ENCODE results near the gene RHEB. TPM values are rescaled to one million over a fixed set of nuclear protein-coding genes. Genes with fewer than 3 reads are reported as not detected.

RHEB gene
- total RNA-seq, 1 experiment from 2014 or later: 156 TPM

DNA sequence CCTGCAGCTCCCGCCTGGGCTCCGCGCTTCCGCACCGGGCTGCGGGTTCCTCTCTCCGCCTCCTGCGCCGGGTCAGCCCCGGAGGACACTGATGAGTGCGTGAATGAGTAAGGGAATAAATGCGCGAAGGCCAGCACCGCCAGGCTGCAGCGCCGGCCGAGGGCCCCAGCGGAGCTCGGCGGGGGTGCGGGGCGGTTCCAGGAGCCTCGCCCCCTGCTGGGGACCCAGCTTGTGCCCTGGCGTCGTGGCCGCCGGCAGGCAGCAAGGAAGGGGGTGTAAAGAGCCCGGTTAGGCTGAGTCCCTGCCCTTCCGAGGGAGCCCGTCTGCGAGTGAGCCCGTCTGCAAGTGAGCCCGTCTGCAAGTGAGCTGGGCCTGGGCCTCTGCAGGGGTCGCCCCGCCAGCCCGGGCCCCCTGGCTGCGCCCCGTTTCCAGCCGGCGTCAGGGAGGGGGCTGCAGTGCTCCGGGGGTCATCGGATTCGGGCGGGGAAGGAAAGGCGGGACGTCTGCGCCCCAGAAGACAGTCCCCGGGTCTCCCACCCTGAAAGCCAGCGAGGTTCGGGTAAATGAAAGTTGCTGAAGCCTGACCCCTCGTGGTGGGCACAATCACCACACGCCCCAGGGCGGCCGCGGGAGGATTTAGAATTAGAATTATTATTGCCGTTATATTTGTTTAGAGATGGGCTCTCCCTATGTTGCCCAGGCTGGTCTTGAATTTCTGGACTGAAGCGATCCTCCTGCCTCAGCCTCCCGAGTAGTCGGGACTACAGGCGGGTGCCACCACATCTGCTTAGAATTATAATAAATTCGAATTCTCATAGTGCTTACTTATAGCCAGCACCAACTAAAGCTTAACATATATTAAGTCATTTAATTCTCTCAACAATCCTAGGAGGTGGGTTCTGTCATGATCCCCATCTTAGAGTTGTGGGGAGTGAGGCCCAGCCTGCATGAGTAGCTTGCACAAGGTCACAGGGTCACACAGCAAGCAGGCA, 71.1 kb downstream of the RHEB start:
- H3K4me1 Mint-ChIP-seq (ENCODE audit: low read depth, unreplicated experiment): peaks cover 10% of the 10 kb centered on the region
- no peaks in the 10 kb centered on the region for H3K4me1 ChIP-seq
- no peak overlapping the region for H3K4me3 ChIP-seq (ENCODE audit: low read depth, low read length)
- ChIA-PET CTCF (interaction anchor here (0.6 to 1.0 kb wide), 2 partner anchors 80 to 134 kb away, joined by 3 to 5 read pairs; no protein-coding TSS in a partner anchor), POLR2A (no interaction called here)
- intact Hi-C loops (cut with micrococcal nuclease; ENCODE audit: unreplicated experiment): loop anchor here (2.0 kb wide), 1 partner anchor 80 kb away; no protein-coding TSS in a partner anchor
- DNase-seq: peak in 1 of 2 experiments; percentile 52
- BruUV-seq (replicated peaks): no TSS peak
- no peaks in the 10 kb centered on the region for H3K9me3 Mint-ChIP-seq (ENCODE audit: unreplicated experiment)
- TF ChIP-seq, protein P1, sequence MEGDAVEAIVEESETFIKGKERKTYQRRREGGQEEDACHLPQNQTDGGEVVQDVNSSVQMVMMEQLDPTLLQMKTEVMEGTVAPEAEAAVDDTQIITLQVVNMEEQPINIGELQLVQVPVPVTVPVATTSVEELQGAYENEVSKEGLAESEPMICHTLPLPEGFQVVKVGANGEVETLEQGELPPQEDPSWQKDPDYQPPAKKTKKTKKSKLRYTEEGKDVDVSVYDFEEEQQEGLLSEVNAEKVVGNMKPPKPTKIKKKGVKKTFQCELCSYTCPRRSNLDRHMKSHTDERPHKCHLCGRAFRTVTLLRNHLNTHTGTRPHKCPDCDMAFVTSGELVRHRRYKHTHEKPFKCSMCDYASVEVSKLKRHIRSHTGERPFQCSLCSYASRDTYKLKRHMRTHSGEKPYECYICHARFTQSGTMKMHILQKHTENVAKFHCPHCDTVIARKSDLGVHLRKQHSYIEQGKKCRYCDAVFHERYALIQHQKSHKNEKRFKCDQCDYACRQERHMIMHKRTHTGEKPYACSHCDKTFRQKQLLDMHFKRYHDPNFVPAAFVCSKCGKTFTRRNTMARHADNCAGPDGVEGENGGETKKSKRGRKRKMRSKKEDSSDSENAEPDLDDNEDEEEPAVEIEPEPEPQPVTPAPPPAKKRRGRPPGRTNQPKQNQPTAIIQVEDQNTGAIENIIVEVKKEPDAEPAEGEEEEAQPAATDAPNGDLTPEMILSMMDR (IDR thresholded peaks at IDR 0.05; ENCODE audit: insufficient read depth in 1 of 2, low read depth in 1 of 2, low read length in 1 of 2, severe bottlenecking in 1 of 2, unreplicated experiment in 1 of 2): peak; percentile 27 to 36
- H3K4me3 Mint-ChIP-seq (ENCODE audit: unreplicated experiment): no peak overlapping the region
- no peaks in the 10 kb centered on the region for H3K27me3 Mint-ChIP-seq (ENCODE audit: insufficient read depth, unreplicated experiment)
- H3K27me3 ChIP-seq (replicated peaks; ENCODE audit: control insufficient read depth, insufficient read depth, low read length): no peaks in the 10 kb centered on the region
- no peaks in the 10 kb centered on the region for H3K36me3 Mint-ChIP-seq (ENCODE audit: insufficient read depth, unreplicated experiment)
- H3K9me3 ChIP-seq: no peaks in the 10 kb centered on the region
- no peak overlapping the region for H3K27ac Mint-ChIP-seq (ENCODE audit: unreplicated experiment)
- no peaks in the 10 kb centered on the region for H3K36me3 ChIP-seq (ENCODE audit: control insufficient read depth, insufficient read depth, low read length)

DNA sequence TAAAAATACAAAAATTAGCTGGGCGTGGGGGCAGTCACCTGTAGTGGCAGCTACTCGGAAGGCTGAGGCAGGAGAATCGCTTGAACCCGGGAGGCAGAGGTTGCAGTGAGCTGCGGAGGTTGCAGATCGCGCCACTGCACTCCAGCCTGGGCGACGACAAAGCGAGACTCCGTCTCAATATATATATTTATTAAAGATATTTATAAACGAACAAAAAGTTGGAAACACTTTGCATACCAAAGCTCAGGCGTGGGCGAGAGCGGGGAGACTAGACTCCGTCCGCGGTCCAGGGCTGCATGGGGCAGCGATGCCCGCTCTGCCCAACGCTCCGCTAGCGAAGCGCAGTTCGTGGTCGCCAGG, 71.8 kb downstream of the RHEB start:
- Mint-ChIP-seq H3K4me1 (ENCODE audit: low read depth, unreplicated experiment) (peaks cover 10% of the 10 kb centered on the region), H3K36me3 (ENCODE audit: insufficient read depth, unreplicated experiment) (no peaks in the 10 kb centered on the region), H3K27ac (ENCODE audit: unreplicated experiment) (no peak overlapping the region), H3K27me3 (ENCODE audit: insufficient read depth, unreplicated experiment) (no peaks in the 10 kb centered on the region), H3K9me3 (ENCODE audit: unreplicated experiment) (no peaks in the 10 kb centered on the region), H3K4me3 (ENCODE audit: unreplicated experiment) (no peak overlapping the region)
- Histone ChIP-seq H3K4me3 (ENCODE audit: low read depth, low read length) (no peak overlapping the region), H3K36me3 (ENCODE audit: control insufficient read depth, insufficient read depth, low read length) (no peaks in the 10 kb centered on the region), H3K9me3 (no peaks in the 10 kb centered on the region), H3K4me1 (no peaks in the 10 kb centered on the region), H3K27me3 (replicated peaks; ENCODE audit: control insufficient read depth, insufficient read depth, low read length) (no peaks in the 10 kb centered on the region)
- ChIA-PET CTCF (interaction anchor here (1.0 kb wide), 1 partner anchor 79 kb away, joined by 3 read pairs; no protein-coding TSS in a partner anchor), POLR2A (no interaction called here)
- no TSS peak for BruUV-seq (replicated peaks)
- no peak for DNase-seq
- intact Hi-C loops (cut with micrococcal nuclease; ENCODE audit: unreplicated experiment): loop anchor here (2.0 kb wide), 1 partner anchor 79 kb away; no protein-coding TSS in a partner anchor
- TF ChIP-seq, protein P1 (IDR thresholded peaks at IDR 0.05; ENCODE audit: insufficient read depth in 1 of 2, low read depth in 1 of 2, low read length in 1 of 2, severe bottlenecking in 1 of 2, unreplicated experiment in 1 of 2): no peak

DNA sequence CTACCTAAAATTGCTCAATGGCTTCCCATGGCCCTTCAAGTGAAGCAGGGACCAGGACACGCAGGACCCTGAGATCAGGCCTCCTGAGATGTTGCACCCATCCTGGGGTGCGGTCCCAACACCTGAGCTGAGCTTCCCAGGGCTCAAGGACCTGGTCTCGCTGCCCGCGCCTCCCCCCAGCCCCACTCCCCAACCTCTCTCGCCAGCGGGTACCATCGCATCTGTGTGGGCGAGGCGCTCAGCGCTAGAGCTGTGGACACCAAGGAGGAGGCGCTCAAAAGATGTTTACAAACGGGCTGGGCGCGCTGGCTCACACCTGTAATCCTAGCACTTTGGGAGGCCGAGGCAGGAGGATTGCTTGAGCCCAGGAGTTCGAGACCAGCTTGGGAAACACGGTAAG, 72.4 kb downstream of the RHEB start:
- intact Hi-C loops (cut with micrococcal nuclease; ENCODE audit: unreplicated experiment): no loop called here
- no peaks in the 10 kb centered on the region for H3K9me3 Mint-ChIP-seq (ENCODE audit: unreplicated experiment)
- TF ChIP-seq, protein P1 (IDR thresholded peaks at IDR 0.05; ENCODE audit: insufficient read depth in 1 of 2, low read depth in 1 of 2, low read length in 1 of 2, severe bottlenecking in 1 of 2, unreplicated experiment in 1 of 2): no peak
- H3K27ac Mint-ChIP-seq (ENCODE audit: unreplicated experiment): no peak overlapping the region
- no peak for DNase-seq
- ChIA-PET POLR2A (no interaction called here), CTCF (no interaction called here)
- Histone ChIP-seq H3K9me3 (no peaks in the 10 kb centered on the region), H3K27me3 (replicated peaks; ENCODE audit: control insufficient read depth, insufficient read depth, low read length) (no peaks in the 10 kb centered on the region), H3K36me3 (ENCODE audit: control insufficient read depth, insufficient read depth, low read length) (no peaks in the 10 kb centered on the region), H3K4me1 (no peaks in the 10 kb centered on the region), H3K4me3 (ENCODE audit: low read depth, low read length) (no peak overlapping the region)
- H3K4me1 Mint-ChIP-seq (ENCODE audit: low read depth, unreplicated experiment): peaks cover 10% of the 10 kb centered on the region
- H3K4me3 Mint-ChIP-seq (ENCODE audit: unreplicated experiment): no peak overlapping the region
- no TSS peak for BruUV-seq (replicated peaks)
- H3K27me3 Mint-ChIP-seq (ENCODE audit: insufficient read depth, unreplicated experiment): no peaks in the 10 kb centered on the region
- no peaks in the 10 kb centered on the region for H3K36me3 Mint-ChIP-seq (ENCODE audit: insufficient read depth, unreplicated experiment)

Measured in Caco-2 (cell line).